ENCODE data around the gene KLRC1. TPM values are rescaled to one million over a fixed set of nuclear protein-coding genes. Genes with fewer than 3 reads are reported as not detected.
"Not testable (repeated sequence)": the region's sequence is repeated elsewhere in the genome, so short reads cannot be mapped to it uniquely, and the experiment has no call there.

The KLRC1 gene
- total and polyA plus RNA-seq, 3 donors from 2014 or later = 0.37 to 1.9 (median 1.9) TPM

DNA sequence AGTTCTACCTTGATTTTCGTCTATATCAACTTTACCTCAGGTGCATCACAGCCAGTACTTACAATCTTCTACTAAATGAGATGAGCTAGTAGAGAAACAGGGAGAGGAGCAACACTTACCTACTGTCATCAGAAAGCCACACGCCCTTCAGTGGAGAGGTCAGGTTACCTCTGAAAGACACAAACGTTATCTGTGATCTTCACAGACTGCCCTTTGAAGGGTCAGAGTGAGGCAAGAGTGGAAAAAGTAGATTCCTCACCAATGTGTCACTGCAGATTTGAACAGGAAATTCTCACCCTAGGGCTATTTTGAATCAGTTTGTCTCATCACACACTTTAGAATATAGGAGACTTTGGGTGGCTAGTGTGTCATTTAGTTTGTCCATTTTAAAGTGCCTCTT, 31.0 kb downstream of the KLRC1 start:
- 43 to 72% methylated on average over 1 to 2 of the region's 3 CpGs for WGBS, 2 donors
- intact Hi-C loops (cut with DNase I; ENCODE audit: low total_unique reads) = not testable (repeated sequence)

DNA sequence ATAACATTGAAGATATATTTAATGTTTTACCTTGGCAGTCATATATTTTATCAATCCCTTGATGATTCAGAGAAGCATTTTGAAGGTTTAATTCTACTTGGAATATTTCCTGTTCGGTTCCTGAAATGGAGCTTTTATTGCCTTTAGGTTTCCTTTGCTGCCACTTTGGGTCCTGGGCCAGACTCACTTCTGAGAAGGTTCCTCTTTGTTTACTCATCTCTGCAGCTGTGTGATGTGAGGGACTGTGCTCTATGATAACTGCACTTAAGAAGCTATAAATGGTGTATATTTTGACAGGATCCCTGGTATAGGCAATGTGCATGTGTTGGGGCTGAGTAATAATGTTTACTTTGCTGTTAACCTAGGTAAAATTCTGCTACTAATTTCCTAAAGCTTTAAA, 32.8 kb downstream of the KLRC1 start, which contains the start of gene KLRC3:
KLRC3 (minus strand) TSS at position 262 of the 400 bp plus-strand sequence; CDS start at position 217, 45 bp downstream.
- DNase-seq; intact Hi-C loops (cut with DNase I; ENCODE audit: low total_unique reads); H3K4me3 ChIP-seq; H3K36me3 ChIP-seq (ENCODE audit: low read depth, missing control alignments); H3K27me3 ChIP-seq; H3K9me3 ChIP-seq; H3K4me1 ChIP-seq; H3K27ac ChIP-seq: not testable (repeated sequence)
- WGBS, 2 donors = 53 to 71% methylated on average over 1 of the region's 1 CpG

More for the DNA sequence above, 31.0 kb downstream of the KLRC1 start:
- not testable (repeated sequence) for H3K4me1 ChIP-seq; H3K27me3 ChIP-seq; DNase-seq; H3K36me3 ChIP-seq (ENCODE audit: low read depth, missing control alignments); H3K9me3 ChIP-seq; H3K4me3 ChIP-seq; H3K27ac ChIP-seq

- H3K27ac ChIP-seq = no peak within 1 kb of the TSS
- no peaks in the 10 kb centered on the region for H3K27me3 ChIP-seq
- no peaks in the 10 kb centered on the region for H3K9me3 ChIP-seq
- 0% methylated on average over 1 of the region's 1 CpG for WGBS, 2 donors
- no peaks in the 10 kb centered on the region for H3K4me1 ChIP-seq
- intact Hi-C loops (cut with DNase I; ENCODE audit: low total_unique reads) = no loop called here
- DNase-seq = no peak
- no peak within 1 kb of the TSS for H3K4me3 ChIP-seq
- TF ChIP-seq, protein P1, sequence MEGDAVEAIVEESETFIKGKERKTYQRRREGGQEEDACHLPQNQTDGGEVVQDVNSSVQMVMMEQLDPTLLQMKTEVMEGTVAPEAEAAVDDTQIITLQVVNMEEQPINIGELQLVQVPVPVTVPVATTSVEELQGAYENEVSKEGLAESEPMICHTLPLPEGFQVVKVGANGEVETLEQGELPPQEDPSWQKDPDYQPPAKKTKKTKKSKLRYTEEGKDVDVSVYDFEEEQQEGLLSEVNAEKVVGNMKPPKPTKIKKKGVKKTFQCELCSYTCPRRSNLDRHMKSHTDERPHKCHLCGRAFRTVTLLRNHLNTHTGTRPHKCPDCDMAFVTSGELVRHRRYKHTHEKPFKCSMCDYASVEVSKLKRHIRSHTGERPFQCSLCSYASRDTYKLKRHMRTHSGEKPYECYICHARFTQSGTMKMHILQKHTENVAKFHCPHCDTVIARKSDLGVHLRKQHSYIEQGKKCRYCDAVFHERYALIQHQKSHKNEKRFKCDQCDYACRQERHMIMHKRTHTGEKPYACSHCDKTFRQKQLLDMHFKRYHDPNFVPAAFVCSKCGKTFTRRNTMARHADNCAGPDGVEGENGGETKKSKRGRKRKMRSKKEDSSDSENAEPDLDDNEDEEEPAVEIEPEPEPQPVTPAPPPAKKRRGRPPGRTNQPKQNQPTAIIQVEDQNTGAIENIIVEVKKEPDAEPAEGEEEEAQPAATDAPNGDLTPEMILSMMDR (IDR thresholded peaks at IDR 0.05) = no peak
- TF ChIP-seq POLR2A (IDR thresholded peaks at IDR 0.05) = no peak
- no peaks in the 10 kb centered on the region for H3K36me3 ChIP-seq (ENCODE audit: low read depth, missing control alignments)
These were observed 43.8 kb downstream of the KLRC1 start, which contains the start of gene KLRC4 for GRCh38 chr12:10409392-10409791. Gene KLRC4 (minus strand): TSS chr12:10409757. CDS start chr12:10409575, 182 bp downstream.

DNA sequence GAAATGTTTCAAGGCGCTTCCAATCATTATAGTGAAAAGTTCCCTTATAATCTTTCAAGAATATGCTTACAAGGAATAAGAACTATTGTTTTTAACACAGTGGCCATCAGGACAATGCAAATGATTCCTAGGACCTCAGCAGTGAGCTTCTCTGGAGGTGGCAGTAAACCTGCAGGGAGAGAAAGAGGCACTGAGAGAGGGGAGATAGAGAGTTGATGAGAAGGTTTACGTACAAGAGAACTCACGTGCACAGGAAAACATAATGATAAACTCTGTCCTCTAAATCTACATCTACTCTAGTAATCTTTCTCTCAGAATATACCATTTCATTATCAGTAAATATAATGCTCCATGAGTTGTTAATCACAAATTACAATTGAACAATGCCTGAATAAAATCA, 44.3 kb downstream of the KLRC1 start:
- H3K4me3 ChIP-seq = no peak overlapping the region
- H3K4me1 ChIP-seq = no peaks in the 10 kb centered on the region
- H3K27ac ChIP-seq = no peak overlapping the region
- no peak for DNase-seq
- no peaks in the 10 kb centered on the region for H3K9me3 ChIP-seq
- 66 to 68% methylated on average over 3 of the region's 3 CpGs for WGBS, 2 donors
- H3K36me3 ChIP-seq (ENCODE audit: low read depth, missing control alignments) = no peaks in the 10 kb centered on the region
- no peak for TF ChIP-seq POLR2A (IDR thresholded peaks at IDR 0.05)
- TF ChIP-seq, protein P1 (IDR thresholded peaks at IDR 0.05) = no peak
- intact Hi-C loops (cut with DNase I; ENCODE audit: low total_unique reads) = no loop called here
- H3K27me3 ChIP-seq = no peaks in the 10 kb centered on the region

DNA sequence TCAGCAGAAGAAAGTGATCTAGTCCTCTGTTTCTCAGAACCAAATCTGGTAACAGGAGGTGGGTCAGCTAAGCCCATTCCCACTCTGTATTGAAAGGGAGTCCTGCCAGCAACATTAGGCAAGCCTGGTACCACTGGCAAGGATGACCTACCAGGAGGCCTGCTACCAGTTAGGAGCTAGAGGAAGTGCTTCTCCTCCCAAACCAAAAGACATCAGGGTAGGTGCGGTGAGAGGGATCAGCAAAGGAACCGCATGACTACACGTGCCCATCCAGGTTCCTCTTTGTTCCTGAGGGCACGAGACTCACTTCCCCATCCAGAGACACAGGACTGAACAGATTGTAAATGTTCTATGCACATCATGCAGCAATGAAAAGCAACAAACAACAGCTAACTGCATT, 46.5 kb downstream of the KLRC1 start:
- WGBS, 2 donors = 71 to 80% methylated on average over 4 of the region's 4 CpGs
- intact Hi-C loops (cut with DNase I; ENCODE audit: low total_unique reads) = no loop called here

DNA sequence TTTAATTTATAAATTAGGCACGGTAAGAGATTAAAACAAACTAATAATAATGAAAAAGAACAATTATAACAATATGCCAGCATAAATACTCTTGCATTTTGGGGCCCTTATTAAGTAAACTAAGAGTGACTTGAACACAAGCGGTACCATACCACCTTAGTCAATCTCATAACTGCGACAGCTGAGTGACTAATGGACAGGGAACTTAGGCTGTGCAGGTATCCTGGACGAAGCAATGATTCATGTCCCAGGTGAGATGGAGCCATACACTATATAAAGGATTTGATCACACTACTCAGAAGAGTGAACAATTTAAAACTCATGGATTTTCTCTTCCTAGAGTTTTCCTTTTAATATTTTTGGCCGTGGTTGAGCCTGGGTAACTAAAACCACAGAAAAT, 47.9 kb downstream of the KLRC1 start:
- intact Hi-C loops (cut with DNase I; ENCODE audit: low total_unique reads) = no loop called here
- Histone ChIP-seq H3K9me3 (no peaks in the 10 kb centered on the region), H3K4me1 (no peaks in the 10 kb centered on the region), H3K36me3 (ENCODE audit: low read depth, missing control alignments) (no peaks in the 10 kb centered on the region), H3K4me3 (no peak overlapping the region), H3K27ac (no peak overlapping the region), H3K27me3 (no peaks in the 10 kb centered on the region)
- TF ChIP-seq, protein P1 (IDR thresholded peaks at IDR 0.05) = no peak
- no peak for TF ChIP-seq POLR2A (IDR thresholded peaks at IDR 0.05)
- whole genome bisulfite sequencing, 2 donors = 96 to 98% methylated on average over 5 of the region's 5 CpGs
- DNase-seq = no peak

More for the DNA sequence above, 46.5 kb downstream of the KLRC1 start:
- Histone ChIP-seq H3K4me1 (no peaks in the 10 kb centered on the region), H3K27me3 (no peaks in the 10 kb centered on the region), H3K36me3 (ENCODE audit: low read depth, missing control alignments) (no peaks in the 10 kb centered on the region), H3K9me3 (no peaks in the 10 kb centered on the region), H3K27ac (no peak overlapping the region), H3K4me3 (no peak overlapping the region)
- peak; percentile 22 for DNase-seq
- TF ChIP-seq, protein P1 (IDR thresholded peaks at IDR 0.05) = no peak
- TF ChIP-seq POLR2A (IDR thresholded peaks at IDR 0.05) = no peak
